Lung (tissue), 12 donors: Measurements from ENCODE around the gene CDC73. TPM values are rescaled to one million over a fixed set of nuclear protein-coding genes. Genes with fewer than 3 reads are reported as not detected.
A peak's percentile ranks its signal among the peaks of the same experiment; 100 is the strongest.

Source experiments
- ATAC-seq: fragments of 200-7000 bp; cut with Tn5 transposase; one replicate; pipeline ENCODE4 v1.9.1; 2020; ENCODE audit warnings: moderate number of reproducible peaks; ENCODE audit not compliant: insufficient read depth, low FRiP score
- DNase-seq, 3 donors: peaks; one replicate each; pipeline ENCODE4 v3.0.0-alpha.2; 2013 to 2017
- H3K27ac ChIP-seq, 2 donors: one replicate each; pipeline ENCODE4 v1.5.1; 2013; ENCODE audit warnings: mild to moderate bottlenecking in 2 of 2, moderate library complexity in 2 of 2, control low read depth in 1 of 2, inconsistent platforms in 1 of 2, low read depth in 1 of 2, low read length in 1 of 2
- H3K27me3 ChIP-seq, 3 donors: one replicate each; pipeline ENCODE4 v1.5.1; 2013; ENCODE audit warnings: low read length in 2 of 3; ENCODE audit not compliant: control insufficient read depth in 3 of 3, insufficient read depth in 3 of 3
- H3K36me3 ChIP-seq, 4 donors: one replicate each; pipeline ENCODE4 v1.5.1; 2013; ENCODE audit warnings: low read length in 4 of 4, mild to moderate bottlenecking in 1 of 4, moderate library complexity in 1 of 4; ENCODE audit not compliant: control insufficient read depth in 4 of 4, insufficient read depth in 4 of 4
- H3K4me1 ChIP-seq, 5 donors: one replicate each; pipeline ENCODE4 v1.5.1; 2013; ENCODE audit warnings: low read length in 5 of 5, mild to moderate bottlenecking in 2 of 5, moderate library complexity in 1 of 5; ENCODE audit not compliant: control insufficient read depth in 5 of 5, insufficient read depth in 5 of 5
- H3K4me3 ChIP-seq: one replicate; pipeline ENCODE4 v1.5.1; 2013; ENCODE audit warnings: mild to moderate bottlenecking, control low read depth, moderate library complexity
- H3K9ac ChIP-seq, 2 donors: one replicate each; pipeline ENCODE4 v1.5.1; 2013; ENCODE audit warnings: low read length in 2 of 2, control low read depth in 1 of 2; ENCODE audit not compliant: insufficient read depth in 1 of 2
- H3K9me3 ChIP-seq, 4 donors: one replicate each; pipeline ENCODE4 v1.5.1; 2013; ENCODE audit warnings: low read length in 3 of 4, mild to moderate bottlenecking in 1 of 4, moderate library complexity in 1 of 4; ENCODE audit not compliant: control insufficient read depth in 4 of 4, insufficient read depth in 3 of 4
- CTCF ChIP-seq: IDR thresholded peaks from 2 replicates; pipeline ENCODE4 v1.5.1; 2012; ENCODE audit warnings: mild to moderate bottlenecking; ENCODE audit errors: control extremely low read depth, extremely low read depth
- WGBS, 2 donors: extraction: QIAGEN DNeasy Blood & Tissue Kit; methylation state at CpG; one replicate each; pipeline ENCODE4 v1.1.7; 2013; 5-methylcytosine and 5-hydroxymethylcytosine counted together
- polyA plus RNA-seq, 2 donors: library from polyadenylated mRNA; stranded (reverse); fragments of 200-250 nt; gene quantifications; one replicate each; pipeline ENCODE4 v1.2.1, GENCODE V29; 2013
- total RNA-seq, 2 donors: library from RNA; depleted of rRNA in 1 of 2; stranded (reverse); fragments of >200 nt in 1 of 2; gene quantifications; one replicate each; pipeline ENCODE4 v1.2.1, GENCODE V29; 2014 to 2021
- donor health status: control.
- donor health status: control.
- donor health status: Bipolar disorder and iron deficiency.
- donor health status: healthy.
- donor health status: DM: yes; HTN: yes; CAD: no.

Gene CDC73
- total and polyA plus RNA-seq, 4 donors, result 7.8 to 64.2 (median 34.5) TPM

GRCh38 chr1:193110864-193111263, 11.0 kb upstream of the CDC73 start:
- Histone ChIP-seq H3K27ac (no peak overlapping the region), H3K4me3 (no peak overlapping the region), H3K4me1 (peaks cover 0 to 16% (median 3%) of the 10 kb centered on the region in 5 donors), H3K9ac (no peak overlapping the region), H3K9me3 (no peaks in the 10 kb centered on the region), H3K36me3 (no peaks in the 10 kb centered on the region), H3K27me3 (no peaks in the 10 kb centered on the region)
- DNase-seq (no peak), ATAC-seq (no peak)
- WGBS, 2 donors, result 88 to 89% methylated on average over 3 of the region's 3 CpGs
- no peak for TF ChIP-seq CTCF

GRCh38 chr1:193111641-193112090, 10.2 kb upstream of the CDC73 start:
- H3K9ac ChIP-seq, result peak overlapping the region in 1 of 2 donors; percentile 27
- no peaks in the 10 kb centered on the region for H3K27me3 ChIP-seq
- H3K4me3 ChIP-seq, result no peak overlapping the region
- H3K9me3 ChIP-seq, result no peaks in the 10 kb centered on the region
- WGBS, 2 donors, result 29% methylated on average over 6 of the region's 6 CpGs
- TF ChIP-seq CTCF, result no peak
- H3K36me3 ChIP-seq, result no peaks in the 10 kb centered on the region
- ATAC-seq (peak; percentile 72), DNase-seq (peak; percentile 79 to 86 (median 82))
- peak overlapping the region in 1 of 2 donors; percentile 75 for H3K27ac ChIP-seq
- peaks cover 0 to 15% (median 5%) of the 10 kb centered on the region in 5 donors for H3K4me1 ChIP-seq

GRCh38 chr1:193113258-193113991, 8.4 kb upstream of the CDC73 start:
- H3K9ac ChIP-seq, result no peak overlapping the region
- peaks cover 0 to 15% (median 5%) of the 10 kb centered on the region in 5 donors for H3K4me1 ChIP-seq
- no peak for TF ChIP-seq CTCF
- ATAC-seq (no peak), DNase-seq (no peak)
- 63 to 91% methylated on average over 9 of the region's 9 CpGs for WGBS, 2 donors
- H3K27me3 ChIP-seq, result no peaks in the 10 kb centered on the region
- no peak overlapping the region for H3K4me3 ChIP-seq
- no peaks in the 10 kb centered on the region for H3K9me3 ChIP-seq
- H3K27ac ChIP-seq, result no peak overlapping the region
- no peaks in the 10 kb centered on the region for H3K36me3 ChIP-seq
